ENCODE measurements around the gene ENTR1.

Gene ENTR1

GRCh38 chr9:136358888-136359287, 51.5 kb downstream of the ENTR1 start:
- no peak for DNase-seq (ENCODE audit: low read depth)
- no peak for TF ChIP-seq CTCF (IDR thresholded peaks at IDR 0.05; ENCODE audit: low read depth, low read length, missing control alignments)
- H3K4me3 ChIP-seq (ENCODE audit: low read depth, low read length): no peak overlapping the region
- in situ Hi-C loops (cut with HindIII; ENCODE audit: low sequenced_read_pairs): no loop called here

DNA sequence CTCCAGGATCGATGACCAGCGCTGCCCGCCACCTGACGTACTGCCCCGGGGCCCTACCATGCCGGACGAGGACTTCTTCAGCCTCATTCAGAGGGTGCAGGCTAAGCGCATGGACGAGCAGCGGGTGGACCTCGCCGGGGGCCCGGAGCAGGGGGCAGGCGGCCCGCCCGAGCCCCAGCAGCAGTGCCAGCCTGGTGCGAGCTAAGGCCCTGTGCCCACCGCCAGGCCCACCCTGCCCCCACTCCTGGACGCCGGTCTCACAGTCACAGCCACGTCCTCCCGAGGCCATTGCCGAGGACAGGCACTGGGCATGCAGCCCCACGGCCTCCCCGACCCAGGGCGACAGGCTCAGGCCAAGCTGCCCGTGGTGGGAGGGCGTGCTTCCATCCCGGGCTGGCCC, 52.4 kb downstream of the ENTR1 start:
- H3K4me3 ChIP-seq (ENCODE audit: low read depth, low read length): no peak overlapping the region
- no peak for TF ChIP-seq CTCF (IDR thresholded peaks at IDR 0.05; ENCODE audit: low read depth, low read length, missing control alignments)
- no peak for DNase-seq (ENCODE audit: low read depth)
- in situ Hi-C loops (cut with HindIII; ENCODE audit: low sequenced_read_pairs): no loop called here

GRCh38 chr9:136357202-136357725, 53.1 kb downstream of the ENTR1 start:
- in situ Hi-C loops (cut with HindIII; ENCODE audit: low sequenced_read_pairs): no loop called here
- no peak for TF ChIP-seq CTCF (IDR thresholded peaks at IDR 0.05; ENCODE audit: low read depth, low read length, missing control alignments)
- no peak for DNase-seq (ENCODE audit: low read depth)
- no peak overlapping the region for H3K4me3 ChIP-seq (ENCODE audit: low read depth, low read length)

DNA sequence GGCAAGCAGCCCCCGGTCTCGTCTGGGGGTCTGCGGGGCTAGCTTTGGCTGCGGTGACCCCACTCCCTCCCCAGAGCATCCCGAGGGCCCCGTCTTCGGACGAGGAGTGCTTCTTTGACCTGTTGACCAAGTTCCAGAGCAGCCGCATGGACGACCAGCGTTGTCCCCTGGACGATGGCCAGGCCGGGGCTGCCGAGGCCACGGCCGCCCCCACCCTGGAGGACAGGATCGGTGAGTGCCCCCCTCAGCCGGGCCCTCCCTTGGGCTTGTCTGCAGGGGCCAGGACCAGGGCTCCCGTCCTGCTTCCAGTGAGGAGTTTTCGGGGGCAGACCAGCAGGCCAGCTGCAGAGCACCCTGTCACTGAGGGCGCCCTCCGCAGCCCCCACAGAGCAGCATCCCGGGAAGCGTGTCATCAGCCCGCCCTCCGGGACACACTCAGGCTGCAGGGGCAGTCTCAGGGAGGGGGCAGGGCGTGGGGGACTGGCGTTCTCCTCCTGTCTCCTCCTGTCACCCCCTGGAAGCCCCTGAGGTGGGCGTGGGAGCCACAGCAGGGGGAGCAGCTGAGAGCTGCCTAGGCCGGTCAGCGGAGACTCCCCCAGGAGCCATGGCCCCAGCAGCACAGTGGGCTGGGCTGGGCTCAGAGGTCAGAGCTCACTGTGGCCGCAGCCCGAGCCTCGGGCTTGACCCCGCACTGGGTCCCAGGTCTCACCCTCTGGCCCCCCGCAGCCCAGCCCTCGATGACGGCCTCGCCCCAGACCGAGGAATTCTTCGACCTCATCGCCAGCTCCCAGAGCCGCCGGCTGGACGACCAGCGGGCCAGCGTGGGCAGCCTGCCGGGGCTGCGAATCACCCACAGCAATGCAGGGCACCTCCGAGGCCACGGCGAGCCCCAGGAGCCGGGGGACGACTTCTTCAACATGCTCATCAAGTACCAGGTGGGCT, 54.5 kb downstream of the ENTR1 start:
- H3K4me3 ChIP-seq (ENCODE audit: low read depth, low read length): no peak overlapping the region
- DNase-seq (ENCODE audit: low read depth): no peak
- in situ Hi-C loops (cut with HindIII; ENCODE audit: low sequenced_read_pairs): no loop called here
- TF ChIP-seq CTCF (IDR thresholded peaks at IDR 0.05; ENCODE audit: low read depth, low read length, missing control alignments): no peak

- no peak overlapping the region for H3K4me3 ChIP-seq (ENCODE audit: low read depth, low read length)
- DNase-seq (ENCODE audit: low read depth): no peak
- TF ChIP-seq CTCF (IDR thresholded peaks at IDR 0.05; ENCODE audit: low read depth, low read length, missing control alignments): no peak
- in situ Hi-C loops (cut with HindIII; ENCODE audit: low sequenced_read_pairs): no loop called here
Measured at GRCh38 chr9:136354592-136355085, 55.8 kb downstream of the ENTR1 start.

DNA sequence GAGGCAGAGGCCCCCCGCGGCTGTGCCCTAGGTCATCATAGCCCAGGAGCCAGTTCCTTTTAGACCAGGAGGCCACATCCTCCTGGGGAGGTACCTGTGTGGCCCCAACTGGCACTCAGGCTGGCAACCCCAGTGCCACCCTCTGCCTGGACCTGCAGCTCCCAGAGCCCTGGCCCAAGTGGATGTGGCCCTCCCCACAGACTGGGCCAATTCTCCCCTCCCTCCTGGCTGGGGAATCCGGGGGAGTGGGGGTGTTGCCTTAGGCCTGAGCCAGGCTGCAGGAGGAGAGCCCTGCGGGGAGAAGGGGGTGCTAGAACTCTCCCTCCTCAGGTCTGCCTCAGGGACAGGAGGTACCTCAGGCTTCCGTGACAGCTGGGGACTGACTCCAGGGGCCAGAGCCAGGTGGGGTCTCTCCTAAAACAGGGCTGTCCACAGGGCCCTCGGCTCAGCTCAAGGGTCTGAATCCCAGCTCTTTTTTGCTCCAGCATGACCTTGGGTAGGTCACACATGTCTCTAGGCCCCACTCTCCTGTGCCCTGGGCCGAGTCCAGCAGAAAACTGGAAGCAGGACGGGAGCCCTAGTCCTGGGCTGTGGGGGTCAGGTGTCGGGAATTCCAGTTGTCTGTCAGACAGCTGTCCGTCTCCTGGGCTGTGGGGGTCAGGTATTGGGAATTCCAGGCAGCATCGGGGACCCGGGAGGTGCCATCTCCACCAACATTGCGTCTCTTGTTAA, 56.5 kb downstream of the ENTR1 start:
- H3K4me3 ChIP-seq (ENCODE audit: low read depth, low read length): no peak overlapping the region
- no peak for TF ChIP-seq CTCF (IDR thresholded peaks at IDR 0.05; ENCODE audit: low read depth, low read length, missing control alignments)
- no peak for DNase-seq (ENCODE audit: low read depth)
- in situ Hi-C loops (cut with HindIII; ENCODE audit: low sequenced_read_pairs): no loop called here

Measured in astrocyte of the cerebellum (primary cell).